Right ventricle myocardium superior (tissue), 1 donor: ENCODE results near the gene DUSP9. TPM values are rescaled to one million over a fixed set of nuclear protein-coding genes. Genes with fewer than 3 reads are reported as not detected.
"Not testable (repeated sequence)": the region's sequence is repeated elsewhere in the genome, so short reads cannot be mapped to it uniquely, and the experiment has no call there.

Experiments used
- ATAC-seq: fragments of 200-7000 bp; cut with Tn5 transposase; one replicate; pipeline ENCODE4 v1.9.1; 2020; ENCODE audit warnings: mild to moderate bottlenecking; ENCODE audit not compliant: poor library complexity
- DNase-seq: peaks from one replicate; pipeline ENCODE4 v3.0.0-alpha.2; 2020
- intact Hi-C: fragments of 100-400 bp; cut with DNase I; formaldehyde crosslinking; loops from one replicate; pipeline ENCODE4 v1.11.2; 2022
- total RNA-seq: library from RNA; stranded (reverse); fragmentation: NEBNext Ultra II Directional; extraction: Animal tissue kit (Norgen Biotek cat#: 25700); gene quantifications from one replicate; pipeline ENCODE4 v1.2.1, GENCODE V29; 2021
- donor health status: DM: no; HTN: yes; CAD: no; lungs with severe emphysema.

DUSP9 gene
- total RNA-seq, 1 donor from 2014 or later, result not detected

- ATAC-seq, intact Hi-C loops, DNase-seq: not testable (repeated sequence)
These were observed 50.2 kb downstream of the DUSP9 start for GRCh38 chrX:153696986-153697722.

GRCh38 chrX:153697924-153698865 lies 51.2 kb downstream of the DUSP9 start:
- DNase-seq (no peak), ATAC-seq (no peak)
- intact Hi-C loops, result no loop called here

- DNase-seq, intact Hi-C loops: not testable (repeated sequence)
- peak; percentile 2 for ATAC-seq
These were observed 52.3 kb downstream of the DUSP9 start for GRCh38 chrX:153699210-153699783.

- peak; percentile 78 for ATAC-seq
- intact Hi-C loops, result not testable (repeated sequence)
- peak; percentile 65 for DNase-seq
These were observed 52.9 kb downstream of the DUSP9 start for GRCh38 chrX:153699784-153700371.

- DNase-seq (no peak), ATAC-seq (peak; percentile 11)
- intact Hi-C loops, result no loop called here
These were observed 53.5 kb downstream of the DUSP9 start for GRCh38 chrX:153700376-153700945.

Other genes with a start within 250 kb of the DUSP9 start
- gene PNMA6E, start 245.9 kb upstream of the DUSP9 start, total RNA-seq, result not detected
- gene ZFP92, start 235.7 kb upstream of the DUSP9 start, total RNA-seq, result 0.65 TPM
- gene TREX2, start 201.1 kb upstream of the DUSP9 start, total RNA-seq, result 0.19 TPM
- 18.6 TPM for gene HAUS7, start 176.6 kb upstream of the DUSP9 start, total RNA-seq
- gene BGN, start 152.2 kb upstream of the DUSP9 start, total RNA-seq, result 35.3 TPM
- gene ATP2B3, start 129.6 kb upstream of the DUSP9 start, total RNA-seq, result not detected
- gene CCNQ, start 48.1 kb upstream of the DUSP9 start, total RNA-seq, result 40.7 TPM
- 8.1 TPM for gene PNCK, start 26.6 kb downstream of the DUSP9 start, total RNA-seq
- 192 TPM for gene SLC6A8, start 40.7 kb downstream of the DUSP9 start, total RNA-seq
- gene BCAP31, start 77.2 kb downstream of the DUSP9 start, total RNA-seq, result 86.4 TPM
- 14.7 TPM for gene ABCD1, start 77.7 kb downstream of the DUSP9 start, total RNA-seq
- 1.5 TPM for gene PLXNB3, start 117.0 kb downstream of the DUSP9 start, total RNA-seq
- gene SRPK3, start 133.8 kb downstream of the DUSP9 start, total RNA-seq, result 38.0 TPM
- gene IDH3G, start 147.2 kb downstream of the DUSP9 start, total RNA-seq, result 76.9 TPM
- 129 TPM for gene SSR4, start 147.5 kb downstream of the DUSP9 start, total RNA-seq
- 2.6 TPM for gene PDZD4, start 183.3 kb downstream of the DUSP9 start, total RNA-seq
- gene L1CAM, start 239.0 kb downstream of the DUSP9 start, total RNA-seq, result 5.3 TPM